CD4-positive, alpha-beta T cell treated with Interleukin-4 for 4 hours (primary cell): ENCODE data around the gene INO80.
"Not testable (repeated sequence)": the region's sequence is repeated elsewhere in the genome, so short reads cannot be mapped to it uniquely, and the experiment has no call there.

Source experiments
- DNase-seq: peaks from one replicate; pipeline ENCODE4 v3.0.0-alpha.2; 2020

Gene INO80

GRCh38 chr15:40960151-40960885 lies 155.8 kb downstream of the INO80 start:
- no peak for DNase-seq

- DNase-seq: no peak
Observed at GRCh38 chr15:40959331-40960141, 156.5 kb downstream of the INO80 start.

- no peak for DNase-seq
Observed at GRCh38 chr15:40958723-40959122, 157.4 kb downstream of the INO80 start.

- no peak for DNase-seq
Observed at GRCh38 chr15:40958146-40958545, 157.9 kb downstream of the INO80 start.

GRCh38 chr15:40957581-40958051 lies 158.5 kb downstream of the INO80 start:
- no peak for DNase-seq

- no peak for DNase-seq
Observed at GRCh38 chr15:40957041-40957555, 159.0 kb downstream of the INO80 start.

GRCh38 chr15:40956541-40956982 lies 159.5 kb downstream of the INO80 start:
- DNase-seq: no peak

GRCh38 chr15:40955930-40956540 lies 160.0 kb downstream of the INO80 start:
- DNase-seq: no peak

- no peak for DNase-seq
Observed at GRCh38 chr15:40955141-40955903, 160.8 kb downstream of the INO80 start.

GRCh38 chr15:40954158-40954848 lies 161.8 kb downstream of the INO80 start:
- DNase-seq: not testable (repeated sequence)

GRCh38 chr15:40953713-40954074 lies 162.4 kb downstream of the INO80 start:
- no peak for DNase-seq

- DNase-seq: peak; percentile 95
Observed at GRCh38 chr15:40952901-40953712, 163.0 kb downstream of the INO80 start, which contains the start of gene CHAC1. Gene CHAC1 (plus strand): TSS chr15:40953471. CDS start chr15:40953584, 113 bp downstream.

GRCh38 chr15:40952301-40952900 lies 163.7 kb downstream of the INO80 start:
- DNase-seq: no peak

- DNase-seq: no peak
Observed at GRCh38 chr15:40951764-40952163, 164.3 kb downstream of the INO80 start.

GRCh38 chr15:40949756-40950207 lies 166.3 kb downstream of the INO80 start:
- DNase-seq: no peak

- DNase-seq: no peak
Observed at GRCh38 chr15:40948706-40949473, 167.2 kb downstream of the INO80 start.

- no peak for DNase-seq
Observed at GRCh38 chr15:40944510-40945296, 171.4 kb downstream of the INO80 start.

GRCh38 chr15:40943764-40944365 lies 172.2 kb downstream of the INO80 start:
- no peak for DNase-seq
